GM21576 (cell line): ENCODE results near the gene TNFSF15.
A peak's percentile ranks its signal among the peaks of the same experiment; 100 is the strongest.

Experiments used
- ATAC-seq: cut with Tn5 transposase; IDR thresholded peaks from one replicate; pipeline ENCODE4 v1.9.1; 2021; ENCODE audit warnings: mild to moderate bottlenecking, moderate library complexity; ENCODE audit not compliant: unreplicated experiment

TNFSF15 gene

DNA sequence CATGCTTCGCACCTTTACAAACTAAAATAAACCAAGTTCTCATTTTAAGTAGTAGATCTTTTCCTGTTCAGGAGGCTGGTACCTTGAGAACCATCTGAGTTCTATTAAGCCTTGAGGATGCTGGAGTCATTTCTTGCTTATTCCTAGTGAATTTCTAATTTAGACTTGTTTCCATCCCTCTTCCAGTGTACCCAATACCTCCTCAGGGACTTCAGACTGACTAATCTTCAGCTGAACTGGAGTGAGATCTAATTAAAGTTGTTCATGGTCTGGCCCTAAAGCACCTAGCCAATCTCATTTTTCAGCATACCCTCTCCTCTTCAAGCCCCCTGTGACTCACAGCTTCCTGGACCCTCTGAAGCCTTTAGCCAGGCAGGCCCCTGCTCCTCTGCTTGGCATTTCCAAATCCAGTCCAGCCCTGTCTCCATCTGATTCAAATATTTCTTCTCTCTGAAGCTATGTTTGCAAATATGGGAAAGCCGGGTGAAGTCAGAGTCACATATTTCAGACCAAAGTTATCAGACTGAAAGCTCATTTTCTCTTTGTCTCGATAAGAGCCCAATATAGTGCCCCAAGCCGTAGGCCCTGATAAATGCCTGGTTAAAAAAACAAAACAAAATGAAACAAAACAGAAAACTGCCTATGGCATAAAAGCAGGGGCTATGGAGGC lies 19.4 kb upstream of the TNFSF15 start:
- no peak for ATAC-seq

DNA sequence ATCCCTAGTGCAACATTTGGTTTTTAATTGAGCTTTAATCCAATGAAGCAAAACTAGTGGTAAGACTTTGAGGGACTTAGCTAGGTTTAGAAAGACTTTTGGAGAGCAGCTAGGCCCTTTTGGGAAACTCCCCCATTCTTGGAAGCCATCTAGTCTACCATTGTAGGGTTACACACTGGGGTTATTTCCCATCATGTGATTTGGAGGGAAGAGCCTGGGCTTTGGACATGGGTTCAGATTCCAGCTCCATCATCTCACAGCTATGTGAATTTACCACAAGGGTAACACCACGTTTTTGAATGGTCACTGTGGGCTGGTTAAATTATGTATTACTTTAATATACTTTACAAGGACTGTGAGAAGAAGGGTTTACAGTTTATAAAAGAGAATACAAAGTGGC lies 18.3 kb upstream of the TNFSF15 start:
- no peak for ATAC-seq

DNA sequence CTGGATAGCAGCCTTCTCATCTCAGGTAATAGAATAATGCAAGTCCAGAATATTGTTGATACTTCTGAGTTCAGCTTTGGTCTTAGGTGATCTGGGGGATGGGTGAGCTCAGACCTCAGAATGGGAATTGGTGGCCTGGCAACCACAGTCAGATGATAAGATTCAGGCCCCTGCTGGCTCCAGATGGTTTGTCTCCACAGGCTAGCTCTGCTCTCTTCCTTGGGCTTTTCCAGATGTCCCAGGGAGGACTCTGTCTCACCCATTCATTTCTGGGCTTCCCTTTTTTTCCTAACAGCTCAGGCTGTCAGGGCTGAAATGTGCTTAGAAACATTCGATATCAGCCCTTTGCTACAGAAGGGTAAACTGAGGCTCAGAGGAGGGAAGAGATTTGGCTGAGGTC lies 17.6 kb upstream of the TNFSF15 start:
- ATAC-seq = no peak

DNA sequence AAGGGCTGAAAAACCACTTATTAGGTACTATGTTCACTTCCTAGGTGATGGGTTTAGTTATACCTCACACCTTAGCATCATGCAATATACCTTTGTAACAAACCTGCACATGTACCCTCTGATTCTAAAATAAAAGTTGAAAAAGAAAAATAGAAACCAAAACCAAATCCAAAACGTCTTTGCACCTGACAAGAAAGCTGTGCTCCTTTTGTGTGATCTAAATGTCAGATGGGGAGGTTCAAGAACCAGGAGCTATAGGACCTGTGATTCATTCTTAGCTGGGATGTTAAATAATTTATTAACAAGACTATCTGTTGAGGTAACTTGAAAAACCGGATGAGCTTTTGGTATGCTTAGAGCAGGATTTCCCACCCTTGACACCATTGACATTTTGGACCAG lies 16.9 kb upstream of the TNFSF15 start:
- no peak for ATAC-seq

DNA sequence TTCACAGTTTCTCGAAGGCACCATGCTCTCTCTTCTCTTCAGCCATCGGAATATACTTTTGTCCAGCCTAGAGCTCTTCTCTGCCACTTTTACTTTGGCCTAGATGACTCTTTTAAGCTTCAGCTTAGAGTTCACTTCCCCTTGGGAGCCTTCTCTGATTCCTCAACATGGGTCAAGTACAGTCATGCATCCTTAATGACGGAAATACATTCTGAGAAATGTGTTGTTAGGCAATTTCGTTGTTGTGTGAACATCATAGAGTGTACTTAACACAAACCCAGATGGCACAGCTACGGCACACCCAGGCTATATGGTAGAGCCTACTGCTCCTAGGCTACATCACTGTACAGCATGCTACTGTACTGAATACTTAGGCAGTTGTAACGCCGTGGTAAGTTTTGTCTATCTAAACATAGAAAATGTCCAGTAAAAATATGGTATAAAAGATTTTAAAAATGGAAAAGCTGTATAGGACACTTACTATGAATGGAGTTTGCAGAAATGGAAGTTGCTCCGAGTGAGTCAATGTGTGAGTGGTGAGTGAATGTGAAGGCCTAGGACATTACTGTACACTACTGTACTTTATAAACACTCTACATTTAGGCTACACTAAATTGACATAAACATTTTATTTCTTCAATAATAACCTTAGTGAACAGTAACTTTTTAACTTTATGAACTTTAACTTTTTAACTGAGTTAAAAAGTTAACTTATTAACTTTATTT lies 15.1 kb upstream of the TNFSF15 start:
- ATAC-seq = no peak

DNA sequence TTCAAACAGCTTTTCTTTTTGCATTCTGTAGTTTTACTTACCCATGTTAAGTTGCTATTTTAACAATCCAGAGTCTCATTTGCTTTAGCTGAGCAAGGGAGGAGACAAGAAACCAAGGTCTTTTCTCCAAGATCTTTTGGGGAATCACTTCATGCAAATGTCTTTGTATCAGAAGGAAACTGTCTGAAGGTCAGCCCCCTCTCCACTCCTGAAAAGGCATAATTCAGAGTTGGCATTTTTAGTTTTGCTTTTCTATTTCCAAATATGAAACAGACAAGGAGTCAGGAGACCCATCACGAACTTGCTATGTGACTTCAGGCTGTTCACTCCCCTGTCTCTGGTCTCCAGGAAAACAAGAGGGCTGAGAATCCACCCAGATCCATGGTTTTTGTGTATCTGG lies 12.3 kb upstream of the TNFSF15 start:
- ATAC-seq = no peak

DNA sequence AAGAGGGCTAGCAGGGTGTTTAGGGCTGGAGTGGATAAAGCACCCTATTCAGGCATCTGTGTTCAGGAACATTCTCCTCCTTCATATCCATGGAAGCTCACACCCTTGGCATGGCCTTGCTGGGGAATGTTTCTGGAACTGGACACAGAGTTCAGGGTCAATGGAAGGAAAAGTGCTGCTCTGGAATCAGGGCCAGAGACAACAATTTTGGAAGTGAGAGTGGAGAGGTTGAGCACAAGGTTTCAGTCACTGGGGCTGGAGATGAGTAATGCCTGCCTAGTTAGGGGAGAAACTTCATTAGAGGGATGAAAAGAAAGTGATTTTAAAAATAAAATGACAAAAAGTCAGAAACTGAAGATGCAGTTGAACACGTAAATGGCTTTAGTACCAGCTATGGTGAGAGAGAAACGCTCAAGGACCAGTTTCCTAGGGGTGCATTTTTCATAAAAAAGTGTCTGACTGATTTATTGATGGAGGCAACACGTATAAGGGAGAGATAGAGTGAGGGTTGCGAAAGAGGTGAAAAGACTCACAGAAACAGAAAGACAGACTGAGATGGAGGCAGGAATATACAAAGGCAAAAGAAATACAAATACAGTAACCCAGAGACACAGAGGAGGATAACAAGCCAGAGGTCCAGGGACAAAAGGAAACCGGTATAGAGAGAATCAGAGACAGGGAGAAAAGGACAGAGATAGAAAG lies 8.0 kb upstream of the TNFSF15 start:
- ATAC-seq = no peak

DNA sequence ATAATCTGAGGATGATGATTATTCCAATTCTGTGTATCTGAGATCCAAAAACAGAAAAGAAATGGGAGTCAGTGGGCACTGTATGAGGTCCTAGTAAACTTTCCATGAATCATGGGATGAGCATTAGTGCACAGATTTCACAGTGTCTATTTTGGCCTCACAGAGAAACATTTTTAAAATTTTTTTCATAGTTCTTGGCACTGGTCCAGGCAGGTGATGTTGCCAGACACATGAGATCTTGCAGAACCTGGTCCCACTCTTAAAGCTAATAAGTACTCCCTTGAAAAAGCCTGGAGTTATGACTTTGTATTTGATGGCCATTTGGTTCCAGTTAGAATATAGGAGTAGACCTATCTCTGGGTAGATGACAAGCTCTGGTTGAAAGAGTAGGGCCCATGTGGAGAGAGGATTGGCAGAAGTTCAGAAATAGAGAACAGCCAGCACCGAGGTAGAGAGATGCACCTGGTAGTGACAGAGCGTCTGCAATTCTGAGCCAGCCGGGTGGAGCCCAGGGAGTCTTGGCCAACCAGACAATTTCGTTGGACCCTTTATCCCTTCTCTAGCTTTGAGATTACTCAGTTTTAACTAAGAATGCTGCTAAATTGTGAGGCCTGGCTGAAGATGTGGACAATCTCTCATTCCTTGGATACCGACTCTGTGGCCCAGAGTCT lies 6.3 kb upstream of the TNFSF15 start:
- ATAC-seq = no peak

DNA sequence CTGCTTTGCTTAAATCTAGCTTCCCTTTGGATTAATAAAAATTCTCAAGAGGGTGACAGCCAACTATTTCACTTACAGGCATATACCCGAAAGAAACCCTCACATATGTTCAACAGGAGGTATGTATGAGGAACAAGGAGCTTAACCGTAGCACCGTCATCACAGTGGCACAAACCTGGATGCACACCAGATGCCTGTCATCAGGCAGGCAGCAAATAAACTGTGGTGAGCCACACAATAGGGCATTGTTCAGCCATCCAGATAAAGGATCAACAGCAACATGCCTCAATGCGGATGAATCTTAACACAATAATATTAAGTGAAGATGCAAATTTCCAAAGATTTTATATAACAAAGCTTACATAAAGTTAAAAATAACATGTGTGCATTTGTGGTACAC lies 5.5 kb upstream of the TNFSF15 start:
- no peak for ATAC-seq

DNA sequence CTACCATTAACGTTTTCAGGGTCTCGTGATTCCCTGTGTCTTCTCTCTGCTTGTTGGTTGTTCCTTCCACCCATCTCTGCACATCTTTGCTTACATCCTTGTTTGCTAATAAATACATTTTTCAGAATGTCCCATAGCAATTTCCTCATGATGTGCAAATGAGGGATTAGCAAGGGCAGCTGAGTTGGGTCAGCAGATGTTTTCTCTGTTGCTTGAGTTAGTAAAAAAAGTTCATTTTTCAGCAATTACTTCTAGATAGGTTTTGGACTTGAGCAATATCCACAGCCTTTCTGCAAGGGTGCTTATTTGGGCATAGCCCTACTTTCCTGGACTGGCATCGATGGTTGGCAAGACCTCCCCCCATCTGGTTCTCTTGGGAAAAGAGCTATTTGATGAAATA lies 4.8 kb upstream of the TNFSF15 start:
- no peak for ATAC-seq

DNA sequence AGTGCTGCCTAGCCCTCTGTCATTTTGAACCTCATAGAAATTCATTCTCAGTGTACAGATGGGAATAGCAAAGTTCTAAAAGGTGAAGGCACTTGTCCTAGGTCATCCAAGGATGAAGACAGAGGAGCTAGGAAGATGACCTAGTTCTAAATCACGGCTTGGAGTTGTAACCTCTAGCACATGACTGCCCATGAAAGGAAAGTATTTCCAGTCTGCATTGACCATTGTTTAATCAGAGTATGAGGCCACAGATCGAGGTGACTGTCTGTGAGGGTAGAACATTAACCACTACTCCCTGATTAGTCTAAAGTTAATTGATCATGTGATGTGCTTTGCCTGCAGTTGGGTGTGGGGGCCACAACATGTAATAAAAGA lies 674 bp upstream of the TNFSF15 start:
- peak; percentile 20 for ATAC-seq

DNA sequence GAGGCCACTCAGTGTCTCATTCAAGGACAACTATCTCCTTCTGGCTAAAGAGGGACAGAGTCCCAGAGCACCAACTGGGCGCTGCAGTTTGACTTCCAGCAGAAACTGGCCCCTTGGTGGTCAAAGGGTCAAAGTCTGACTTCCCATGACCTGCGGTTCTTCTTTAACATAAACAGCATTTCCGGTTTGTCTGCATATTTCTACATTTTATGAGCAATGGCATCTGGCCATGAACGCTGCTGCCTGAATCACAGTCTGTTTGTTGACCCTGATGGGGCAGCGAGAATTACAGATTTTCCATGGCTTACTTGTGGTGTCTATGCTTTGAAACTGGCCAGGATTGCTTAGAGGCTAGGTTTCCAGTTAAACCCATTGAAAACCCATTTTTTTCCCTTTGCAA lies 1.3 kb downstream of the TNFSF15 start:
- ATAC-seq = no peak

DNA sequence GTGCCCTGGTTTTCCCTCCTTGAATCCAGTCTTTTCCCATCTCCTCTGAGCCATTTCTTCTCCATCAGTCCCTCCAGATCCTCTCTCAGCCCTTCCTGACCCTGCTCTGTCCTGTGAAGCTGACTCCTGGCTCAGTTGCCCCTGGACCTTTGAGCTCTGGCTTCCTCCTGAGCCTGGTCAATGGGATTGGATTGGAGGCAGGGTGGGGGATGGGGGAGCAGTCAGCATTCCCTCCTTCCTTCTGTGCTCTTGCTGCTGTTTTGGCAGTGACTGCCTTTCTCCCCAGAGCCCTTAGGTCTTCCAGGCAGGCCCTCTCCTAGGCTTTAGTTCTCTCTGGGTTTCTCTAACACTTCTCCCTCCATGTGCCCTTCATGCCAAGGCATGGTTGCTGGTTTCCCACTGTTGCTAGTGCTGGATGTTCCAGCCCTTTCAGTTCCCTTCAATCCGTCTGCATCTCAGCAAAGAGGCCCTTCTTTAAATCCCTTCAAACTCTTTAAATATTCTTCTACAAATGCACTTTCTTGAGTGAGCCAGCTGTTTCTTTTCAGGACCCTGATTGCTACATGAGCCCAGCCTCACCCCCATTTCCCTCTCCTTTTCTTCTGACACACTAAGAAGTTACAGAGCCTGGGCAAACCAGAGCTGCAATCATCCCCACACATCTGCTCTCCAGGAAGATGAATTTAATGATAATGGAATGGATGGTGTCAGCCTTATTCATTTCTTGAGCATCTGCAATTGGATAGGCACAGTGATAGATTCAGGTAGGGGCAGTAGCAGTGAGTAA lies 2.2 kb downstream of the TNFSF15 start:
- ATAC-seq = no peak

DNA sequence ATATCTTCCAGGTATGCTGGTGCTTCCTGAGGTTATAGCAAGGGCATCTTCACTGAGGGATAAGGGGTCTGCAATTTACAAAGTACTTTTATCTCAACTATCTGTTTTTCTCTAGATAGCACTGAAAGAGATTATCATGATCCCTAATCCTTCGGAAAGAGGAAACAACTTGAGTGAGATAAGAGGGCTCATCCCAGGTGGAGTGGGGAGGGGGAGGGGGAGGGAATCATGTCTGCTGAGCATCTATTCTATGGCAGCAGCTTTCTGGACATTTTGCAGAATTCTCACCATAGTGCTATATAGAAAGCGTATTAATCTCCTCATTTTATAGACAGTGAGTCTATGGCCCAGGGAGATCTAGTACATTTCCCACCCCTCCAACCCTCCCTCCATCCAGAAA lies 5.9 kb downstream of the TNFSF15 start:
- no peak for ATAC-seq

DNA sequence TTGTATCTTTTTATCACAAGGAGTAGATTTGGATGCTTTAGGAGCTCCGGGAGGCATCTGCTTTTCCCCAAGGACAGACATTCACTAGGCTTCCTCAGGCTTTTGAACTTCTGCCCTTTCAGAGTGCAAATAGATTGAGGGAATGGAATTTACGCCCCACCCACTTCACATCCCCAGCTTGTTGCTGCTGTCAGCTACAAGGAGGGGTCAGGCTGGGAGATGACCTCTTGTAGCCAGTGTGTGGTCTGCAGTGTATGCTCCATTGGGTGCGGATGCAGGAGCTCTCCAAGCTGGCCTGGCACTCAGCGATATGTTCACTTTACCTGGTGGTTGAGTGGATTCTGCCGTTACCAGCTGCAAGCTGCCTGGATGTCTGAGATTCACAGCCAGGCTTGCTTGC lies 6.4 kb downstream of the TNFSF15 start:
- ATAC-seq = no peak

DNA sequence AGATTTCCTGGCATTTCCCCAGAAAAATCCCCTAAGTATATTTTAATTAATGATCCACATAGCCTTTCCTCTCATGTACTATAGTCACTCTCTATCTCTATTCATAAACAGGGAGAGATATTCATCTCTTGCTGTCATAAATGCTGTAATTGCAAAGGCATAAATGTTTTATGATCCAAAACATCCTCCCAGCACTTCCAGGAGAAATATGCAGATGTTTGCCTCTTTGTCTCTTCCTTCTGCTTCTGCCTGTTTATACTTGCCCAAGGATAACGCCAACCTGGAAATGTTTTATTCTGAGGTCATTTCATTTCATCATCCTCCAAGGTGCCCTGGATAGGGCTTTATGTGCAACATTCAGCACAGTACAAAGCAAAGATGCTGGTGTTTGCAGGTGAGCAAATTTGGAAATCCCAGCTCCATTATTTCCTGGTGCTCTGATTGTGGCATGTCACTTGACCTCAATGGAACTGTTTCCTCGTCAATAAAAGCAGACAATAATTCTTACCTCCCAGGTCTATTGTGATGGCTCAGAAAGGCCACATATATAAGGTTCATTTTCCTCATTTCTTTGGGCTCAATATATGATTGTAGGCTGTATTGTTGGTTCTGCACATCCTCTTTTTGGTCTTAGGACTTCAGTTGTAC lies 6.9 kb downstream of the TNFSF15 start:
- no peak for ATAC-seq

DNA sequence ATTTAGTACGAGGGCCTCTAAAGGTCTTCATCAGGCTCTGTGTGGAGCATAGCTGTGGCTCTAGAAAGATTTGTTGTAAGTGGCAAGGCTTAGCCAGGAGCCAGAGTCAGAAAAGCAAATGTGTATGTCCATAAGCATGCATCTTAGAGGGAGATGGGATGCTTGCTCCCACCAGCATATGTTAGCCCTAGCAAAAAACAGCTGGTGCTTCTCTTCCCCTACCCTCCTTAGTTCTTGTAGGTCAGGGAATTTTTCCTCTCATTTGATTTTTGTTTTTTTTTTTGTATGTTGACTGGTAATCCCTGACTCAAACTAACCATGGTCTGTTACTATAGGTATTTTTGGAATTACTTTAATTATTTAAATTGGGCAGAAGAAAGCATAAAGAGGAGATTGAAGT lies 7.7 kb downstream of the TNFSF15 start:
- no peak for ATAC-seq

DNA sequence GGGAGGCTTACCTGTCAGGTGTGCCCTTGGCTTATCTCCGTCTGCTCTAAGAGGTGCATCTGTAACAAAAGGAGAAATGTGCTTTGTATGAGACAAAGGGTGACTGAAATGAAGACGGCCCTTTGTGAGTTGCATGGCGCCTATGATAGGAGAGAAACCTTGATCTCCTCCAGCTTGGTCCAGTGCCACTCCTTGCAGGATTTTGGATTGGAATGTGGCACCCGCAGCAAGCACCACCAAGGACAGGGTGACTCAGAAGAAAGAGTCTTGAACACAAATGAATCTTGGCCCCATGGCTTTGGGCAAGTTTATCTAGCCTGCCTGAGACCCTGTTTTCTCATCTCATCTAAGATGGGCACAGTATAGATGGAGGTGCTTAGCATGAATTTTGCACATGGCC lies 13.4 kb downstream of the TNFSF15 start:
- no peak for ATAC-seq

DNA sequence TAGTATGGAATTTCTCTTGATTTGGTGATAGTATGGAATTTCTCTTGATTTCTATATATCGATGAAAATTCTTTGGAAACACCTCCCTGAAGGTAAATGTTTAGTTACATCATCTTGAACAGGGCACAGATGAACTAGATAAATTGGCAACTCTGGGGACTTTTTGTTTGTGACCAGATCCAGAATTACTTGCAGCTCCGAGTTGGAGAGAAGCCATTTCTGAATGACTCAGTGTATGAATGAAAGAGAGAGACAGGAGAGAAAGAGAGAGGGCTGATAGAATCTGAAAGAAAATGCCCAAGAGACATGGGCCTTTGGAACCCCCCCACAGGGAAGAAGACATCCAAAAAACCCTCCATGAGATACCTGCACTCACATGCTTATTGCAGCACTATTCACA lies 14.1 kb downstream of the TNFSF15 start:
- ATAC-seq = no peak

DNA sequence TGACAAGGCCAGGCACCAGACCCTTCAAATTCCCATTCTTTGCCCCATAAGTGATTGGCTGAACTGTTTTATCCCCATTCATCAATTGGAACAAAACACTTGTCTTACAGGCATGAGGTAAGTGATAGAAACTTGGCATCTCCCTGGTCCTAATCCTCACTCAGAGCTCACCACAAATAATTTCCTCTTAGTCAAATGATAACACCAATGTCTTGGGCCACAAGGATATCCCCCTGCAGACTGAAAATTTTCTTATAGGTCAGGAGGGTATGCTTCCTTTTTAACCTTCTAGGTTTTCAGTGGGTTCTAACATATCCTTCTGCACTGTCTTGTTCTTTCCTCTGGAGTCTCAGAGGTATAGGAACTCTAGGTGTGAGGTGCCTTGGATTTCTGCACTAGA lies 14.5 kb downstream of the TNFSF15 start:
- no peak for ATAC-seq
